HG02623 (cell line): ENCODE data around the gene PNO1.
"Not testable (repeated sequence)": the region's sequence is repeated elsewhere in the genome, so short reads cannot be mapped to it uniquely, and the experiment has no call there.

Source experiments
- ATAC-seq: cut with Tn5 transposase; IDR thresholded peaks from one replicate; pipeline ENCODE4 v1.9.1; 2021; ENCODE audit warnings: moderate library complexity; ENCODE audit not compliant: unreplicated experiment

The PNO1 gene

GRCh38 chr2:68157402-68158133, at the start of gene PNO1:
Gene PNO1, plus strand, starts transcription at chr2:68157888. Its CDS starts 47 bp downstream, at chr2:68157935.
- ATAC-seq, result peak; percentile 85

DNA sequence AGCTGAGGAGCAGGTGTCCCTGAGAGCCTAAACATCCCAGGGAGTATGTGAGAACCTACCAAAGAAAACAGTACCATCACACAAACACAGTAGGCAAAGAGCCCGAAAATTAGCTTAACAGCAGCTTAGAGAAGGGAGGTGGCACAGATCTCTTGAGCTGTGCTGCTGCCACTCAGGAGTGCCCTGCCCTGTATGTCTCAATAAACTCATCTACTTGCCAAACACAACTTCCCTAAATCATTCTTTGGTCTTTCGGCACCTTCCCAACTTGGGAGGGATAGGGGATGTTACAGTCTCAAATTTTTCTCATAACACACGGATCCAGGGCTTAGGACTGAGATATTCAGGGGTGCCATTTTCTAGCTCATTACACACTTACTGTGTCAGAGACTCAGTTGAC, 49.6 kb upstream of the PNO1 start:
- ATAC-seq, result no peak

GRCh38 chr2:68110102-68110501, 47.6 kb upstream of the PNO1 start:
- peak; percentile 83 for ATAC-seq

GRCh38 chr2:68115965-68116364, 41.7 kb upstream of the PNO1 start:
- ATAC-seq, result no peak

- ATAC-seq, result not testable (repeated sequence)
These were observed 39.8 kb upstream of the PNO1 start for GRCh38 chr2:68117922-68118321.

DNA sequence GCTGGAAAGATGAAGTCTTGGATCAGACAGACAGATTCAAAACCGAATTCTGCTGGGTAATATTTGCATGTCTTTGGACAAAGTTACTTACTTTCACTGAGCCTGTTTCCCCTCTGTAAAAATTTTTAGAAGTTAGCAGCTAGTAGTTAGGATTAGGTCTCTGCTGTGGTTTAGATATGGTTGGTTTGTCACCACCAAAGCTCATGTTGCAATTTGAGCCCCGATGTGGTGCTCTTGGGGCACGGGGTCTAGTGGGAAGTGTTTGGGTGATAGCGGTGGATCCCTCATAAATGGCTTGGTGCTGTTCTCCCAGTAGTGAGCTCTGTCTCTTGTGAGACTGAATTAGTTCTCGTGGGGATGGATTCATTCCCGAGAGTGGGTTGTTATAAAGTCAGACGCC, 38.9 kb upstream of the PNO1 start:
- no peak for ATAC-seq

DNA sequence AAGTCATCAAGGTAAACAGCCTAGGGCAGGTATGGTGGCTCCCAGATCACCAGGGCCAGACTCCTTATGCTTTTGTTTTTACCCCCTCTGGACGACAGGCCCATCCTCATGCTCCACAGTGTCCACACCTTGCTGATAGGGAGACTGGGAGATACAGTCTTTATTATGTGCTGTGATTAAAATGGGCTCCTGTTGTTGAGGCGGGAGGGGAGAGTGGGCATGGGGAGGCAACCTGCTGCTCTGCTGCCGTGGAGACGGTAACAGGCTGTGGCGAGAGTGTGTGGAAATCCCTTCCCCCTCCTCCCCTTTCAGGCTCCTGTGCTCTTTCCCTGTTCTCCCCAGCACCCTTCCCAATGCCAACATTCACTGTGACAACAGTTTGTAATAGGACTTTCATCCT, 38.2 kb upstream of the PNO1 start:
- no peak for ATAC-seq

DNA sequence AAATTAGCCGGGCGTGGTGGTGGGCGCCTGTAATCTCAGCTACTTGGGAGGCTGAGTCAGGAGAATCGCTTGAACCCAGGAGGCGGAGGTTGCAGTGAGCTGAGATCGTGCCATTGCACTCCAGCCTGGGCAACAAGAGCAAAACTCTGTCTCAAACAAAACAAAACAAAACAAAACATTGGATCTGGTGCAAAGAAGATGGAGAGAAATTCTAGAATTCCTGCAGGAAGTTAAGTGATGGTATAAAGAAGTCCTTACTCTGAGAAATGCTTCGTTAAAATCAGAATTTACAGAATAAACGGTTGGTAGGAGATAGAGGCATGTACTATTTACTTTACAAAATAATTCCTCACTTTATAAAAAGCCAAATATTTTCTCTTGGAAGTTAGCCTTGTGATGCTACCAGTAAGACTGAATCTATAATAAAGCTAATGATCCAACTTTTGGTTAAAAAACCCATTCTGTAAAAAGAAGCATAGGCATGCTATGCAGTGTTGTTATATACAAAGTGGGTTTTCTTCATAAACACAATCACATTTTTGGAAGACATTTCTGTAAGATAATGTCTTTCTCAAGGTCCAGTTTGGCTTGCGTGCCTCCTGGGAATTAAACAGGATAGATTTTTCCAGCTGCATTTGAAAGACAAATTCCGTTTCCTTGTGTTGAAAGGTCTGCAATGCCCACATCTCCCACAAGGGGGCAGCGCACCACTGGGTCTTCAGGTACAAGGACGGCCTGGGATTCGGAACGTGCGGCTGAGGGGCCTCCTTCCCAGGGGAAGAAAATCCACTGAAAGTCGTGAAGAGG, 35.6 kb upstream of the PNO1 start:
- ATAC-seq, result no peak

- no peak for ATAC-seq
These were observed 35.1 kb upstream of the PNO1 start for GRCh38 chr2:68122680-68122964.

GRCh38 chr2:68124321-68124720, 33.4 kb upstream of the PNO1 start:
- ATAC-seq, result no peak

DNA sequence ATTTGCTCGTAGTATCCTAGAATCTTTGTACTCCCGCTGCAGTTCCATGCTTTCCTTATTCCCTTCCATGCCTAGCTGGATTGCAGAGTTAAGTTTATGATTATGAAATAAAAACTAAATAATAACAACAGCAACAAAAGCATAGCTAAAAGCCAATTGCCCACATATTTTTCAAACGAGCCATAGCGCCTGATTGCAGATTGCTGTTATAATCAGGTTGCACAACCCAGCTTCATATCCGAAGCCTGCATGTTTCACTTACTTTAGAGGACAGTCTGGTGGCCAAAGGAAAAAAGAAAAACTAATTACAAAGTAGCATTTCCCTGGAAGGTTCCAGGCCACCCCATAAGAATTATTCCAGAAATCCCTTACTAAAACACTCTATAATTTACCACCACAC, 31.9 kb upstream of the PNO1 start:
- no peak for ATAC-seq

- no peak for ATAC-seq
These were observed 31.1 kb upstream of the PNO1 start for GRCh38 chr2:68126561-68126960.

GRCh38 chr2:68127358-68128242, 30.1 kb upstream of the PNO1 start:
- ATAC-seq, result peak; percentile 91

- no peak for ATAC-seq
These were observed 23.6 kb upstream of the PNO1 start for GRCh38 chr2:68134120-68134519.

GRCh38 chr2:68134554-68134953, 23.1 kb upstream of the PNO1 start:
- ATAC-seq, result no peak

DNA sequence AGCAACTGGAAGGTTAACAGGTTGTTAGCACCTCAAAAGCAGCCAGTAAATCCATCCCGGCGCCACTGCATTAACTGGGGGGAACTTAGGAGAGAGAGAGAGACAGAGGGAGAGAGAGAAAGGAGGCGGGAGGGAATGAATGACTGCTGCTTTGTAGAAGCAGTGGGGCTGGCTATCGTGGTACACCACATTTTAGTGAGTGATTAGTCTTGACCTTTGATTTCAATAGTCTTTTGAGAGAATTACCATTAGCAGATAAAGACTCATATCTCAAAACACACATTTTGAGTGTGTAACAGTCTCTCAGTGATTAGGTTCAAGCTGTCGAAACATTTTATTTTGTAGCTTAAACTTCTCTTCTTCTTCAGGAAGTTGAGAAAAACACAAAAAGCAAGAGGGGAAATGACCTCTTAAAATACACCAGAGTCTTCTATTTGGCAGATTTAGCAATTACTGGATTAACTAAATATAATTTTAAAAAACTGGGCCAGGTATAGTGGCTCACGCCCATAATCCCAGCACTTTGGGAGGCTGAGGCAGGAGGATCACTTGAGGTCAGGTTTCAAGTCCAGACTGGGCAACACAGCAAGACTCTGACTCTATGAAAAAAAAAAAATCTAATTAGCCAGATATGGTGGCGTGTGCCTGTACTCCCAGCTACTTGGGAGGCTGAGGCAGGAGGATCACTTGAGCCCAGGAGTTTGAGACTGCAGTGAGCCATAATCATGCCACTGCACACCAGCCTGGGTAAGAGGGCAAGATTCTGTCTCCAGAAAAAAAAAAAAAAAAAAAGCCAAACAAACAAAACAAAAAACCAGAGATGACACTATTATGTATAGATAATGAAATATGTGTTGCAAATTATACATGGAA, 22.0 kb upstream of the PNO1 start:
- ATAC-seq, result no peak

- ATAC-seq, result no peak
These were observed 15.8 kb upstream of the PNO1 start for GRCh38 chr2:68141875-68142274.

- no peak for ATAC-seq
These were observed 6.7 kb upstream of the PNO1 start for GRCh38 chr2:68151037-68151436.

- no peak for ATAC-seq
These were observed 4.9 kb upstream of the PNO1 start for GRCh38 chr2:68152681-68153347.

GRCh38 chr2:68155618-68156017, 2.1 kb upstream of the PNO1 start:
- no peak for ATAC-seq
